NCI-H526 (cell line): Measurements from ENCODE around the gene SDCCAG8.

ENCODE experiments used
- DNase-seq, 2 experiments: peaks; one replicate each; lab custom pipeline; 2025; lab: John Stamatoyannopoulos, UW

The SDCCAG8 gene

DNA sequence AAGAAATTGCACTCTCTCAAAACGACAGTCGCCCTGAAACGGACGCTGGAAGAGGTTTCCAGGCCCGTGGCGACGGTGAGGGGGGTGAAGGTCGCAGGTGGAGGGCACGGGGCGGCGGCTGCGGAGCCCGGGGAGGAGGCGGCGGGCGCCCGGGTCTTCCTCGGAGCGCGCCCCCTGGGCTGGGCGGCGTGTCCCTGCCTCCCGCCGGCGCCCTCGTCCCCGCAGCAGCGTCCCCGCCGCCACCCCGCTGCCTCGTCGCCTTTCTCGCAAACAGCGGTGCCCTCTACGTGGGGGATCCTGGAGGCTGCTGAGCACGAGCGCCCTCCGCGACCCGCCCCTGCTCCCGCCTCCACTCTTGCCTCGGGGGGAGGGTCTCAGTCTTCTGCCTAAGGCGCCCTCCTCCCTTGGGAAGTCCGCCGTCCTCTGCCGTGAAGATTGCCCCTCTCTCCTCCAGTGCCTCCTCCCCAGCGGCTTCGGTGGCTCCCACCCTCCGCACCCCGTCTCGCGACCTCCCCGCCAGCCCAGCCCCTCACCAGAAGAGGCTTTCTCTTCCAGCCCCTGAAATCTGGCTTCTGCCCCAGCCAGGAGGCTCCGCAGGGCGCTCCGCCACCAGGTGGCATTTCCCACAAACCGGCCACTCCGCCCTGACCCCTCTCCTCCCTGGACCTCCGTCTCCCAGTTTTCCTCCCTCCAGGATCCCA, 227.4 kb downstream of the SDCCAG8 start:
- no peak for DNase-seq

DNA sequence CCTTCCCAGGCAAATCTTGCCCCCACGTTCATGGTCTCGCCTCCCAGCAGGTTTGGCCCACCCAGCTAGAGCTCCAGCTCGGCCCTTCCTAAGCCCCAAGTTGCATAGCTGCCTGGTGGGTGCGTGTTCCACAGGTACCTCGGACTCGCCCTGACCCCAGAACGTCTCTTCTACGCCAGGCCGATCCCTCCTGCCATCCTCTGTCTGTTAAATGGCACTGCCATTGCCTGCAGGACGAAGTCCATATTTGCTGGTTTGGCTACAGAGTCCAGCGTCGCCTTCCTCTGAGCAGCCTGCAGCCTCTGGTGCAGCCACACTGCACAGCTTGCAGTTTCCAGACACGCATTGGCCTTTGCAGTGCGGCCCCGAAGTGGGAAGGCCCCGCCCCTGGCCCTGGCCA, 228.1 kb downstream of the SDCCAG8 start:
- DNase-seq: no peak

DNA sequence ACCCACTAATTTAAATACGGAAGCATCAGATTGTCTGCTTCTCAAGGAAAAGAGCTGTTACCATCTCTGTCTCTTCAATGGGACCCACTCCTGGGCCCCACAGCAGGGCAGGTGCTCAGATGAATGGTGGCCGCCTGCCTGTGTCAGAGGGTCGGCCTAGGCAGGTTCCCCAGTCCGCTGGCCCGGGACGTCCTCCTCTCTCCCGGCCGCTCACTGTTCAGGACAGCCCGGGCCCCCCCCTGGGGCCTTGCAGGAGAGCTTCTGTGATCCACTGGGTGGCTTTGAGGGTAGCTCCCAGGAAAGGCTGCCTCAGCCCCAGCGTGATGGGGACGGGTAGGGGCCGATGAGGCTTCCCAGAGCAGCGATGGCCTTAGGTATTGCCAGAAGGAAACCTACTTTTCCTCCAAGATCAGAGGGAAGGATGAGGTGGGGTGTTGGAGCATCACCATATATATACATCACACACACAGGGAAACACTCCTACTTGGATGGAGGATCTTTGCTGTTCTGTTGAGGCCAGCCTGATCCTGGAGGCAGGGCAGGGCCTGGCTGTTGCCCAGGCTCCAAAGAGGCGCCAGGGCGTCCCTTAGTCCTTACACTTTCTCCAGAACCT, 231.3 kb downstream of the SDCCAG8 start:
- DNase-seq: no peak

DNA sequence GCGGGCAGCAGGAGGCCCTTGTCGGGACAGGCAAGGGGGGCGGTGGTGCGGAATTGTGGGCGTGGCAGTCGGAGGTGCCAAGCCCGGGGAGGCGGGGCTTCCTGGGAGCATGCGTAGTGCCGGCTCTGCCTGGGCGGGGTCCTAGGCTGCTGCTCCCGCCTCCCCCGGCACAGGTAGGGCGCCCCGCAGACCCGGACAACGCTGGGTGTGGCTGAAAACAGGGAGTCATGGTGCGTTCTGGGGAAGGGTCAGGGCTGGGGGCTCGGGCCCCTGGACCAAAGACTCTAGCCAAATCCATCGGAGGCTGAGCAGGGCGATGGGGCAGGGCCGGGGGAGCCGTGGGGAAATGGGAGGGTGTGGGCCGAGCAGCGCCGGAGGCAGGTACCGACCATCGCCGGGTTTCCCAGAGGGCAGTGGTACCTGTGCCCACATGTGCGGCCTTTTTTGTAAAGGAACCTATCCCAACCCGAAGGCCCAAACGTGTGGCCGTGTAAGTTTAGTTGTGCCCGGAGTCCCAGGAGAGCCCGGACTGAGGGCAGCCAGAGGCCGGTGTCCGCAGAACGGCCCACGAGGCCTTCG, 231.9 kb downstream of the SDCCAG8 start:
- DNase-seq: no peak

DNA sequence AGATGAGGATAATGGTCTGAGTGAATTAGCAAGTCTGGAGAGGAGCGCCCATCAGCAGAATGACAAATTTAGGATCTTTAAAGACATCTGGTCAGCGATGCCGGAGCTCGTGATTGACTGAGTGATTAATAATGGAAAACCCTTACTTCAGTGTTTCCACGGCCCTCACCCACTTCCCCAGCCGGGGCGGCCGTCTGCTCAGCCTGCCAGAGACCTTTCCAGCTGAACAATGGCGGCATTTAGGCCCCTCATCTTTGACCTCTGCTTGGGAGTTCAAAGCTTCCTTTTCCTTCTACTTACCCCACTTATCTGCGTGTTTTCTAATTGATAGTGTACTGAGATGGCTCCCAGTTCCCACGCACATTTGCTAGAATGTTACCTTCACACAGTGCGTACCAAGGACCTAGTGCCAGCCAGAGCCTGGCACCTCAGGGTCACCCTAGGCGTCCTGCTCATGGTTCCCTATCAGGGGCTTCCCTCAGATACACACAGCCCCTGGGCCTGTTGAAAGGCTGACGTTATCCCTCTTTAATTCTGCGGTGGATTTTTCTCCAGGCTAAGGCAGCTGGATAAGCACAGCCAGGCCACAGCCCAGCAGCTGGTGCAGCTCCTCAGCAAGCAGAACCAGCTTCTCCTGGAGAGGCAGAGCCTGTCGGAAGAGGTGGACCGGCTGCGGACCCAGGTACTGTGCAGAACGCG, 232.8 kb downstream of the SDCCAG8 start:
- no peak for DNase-seq

DNA sequence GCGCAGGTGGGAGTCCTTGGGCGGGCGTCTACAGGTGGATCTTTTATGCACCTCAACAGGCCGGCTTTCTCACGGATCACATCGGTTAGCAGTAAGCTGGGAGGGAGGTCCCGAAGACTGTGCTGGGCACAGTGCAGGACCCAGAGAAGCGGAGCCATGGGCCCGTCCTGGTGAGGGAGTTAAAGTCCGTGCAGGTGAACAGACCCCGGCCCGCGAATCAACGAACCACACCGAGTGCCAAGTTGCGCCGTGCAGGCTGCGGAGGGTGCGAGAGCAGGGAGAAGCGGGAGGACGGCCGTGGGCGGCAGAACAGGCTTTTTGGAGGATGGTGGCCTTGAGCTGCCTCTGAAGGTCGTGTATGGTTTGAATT, 233.3 kb downstream of the SDCCAG8 start:
- no peak for DNase-seq

DNA sequence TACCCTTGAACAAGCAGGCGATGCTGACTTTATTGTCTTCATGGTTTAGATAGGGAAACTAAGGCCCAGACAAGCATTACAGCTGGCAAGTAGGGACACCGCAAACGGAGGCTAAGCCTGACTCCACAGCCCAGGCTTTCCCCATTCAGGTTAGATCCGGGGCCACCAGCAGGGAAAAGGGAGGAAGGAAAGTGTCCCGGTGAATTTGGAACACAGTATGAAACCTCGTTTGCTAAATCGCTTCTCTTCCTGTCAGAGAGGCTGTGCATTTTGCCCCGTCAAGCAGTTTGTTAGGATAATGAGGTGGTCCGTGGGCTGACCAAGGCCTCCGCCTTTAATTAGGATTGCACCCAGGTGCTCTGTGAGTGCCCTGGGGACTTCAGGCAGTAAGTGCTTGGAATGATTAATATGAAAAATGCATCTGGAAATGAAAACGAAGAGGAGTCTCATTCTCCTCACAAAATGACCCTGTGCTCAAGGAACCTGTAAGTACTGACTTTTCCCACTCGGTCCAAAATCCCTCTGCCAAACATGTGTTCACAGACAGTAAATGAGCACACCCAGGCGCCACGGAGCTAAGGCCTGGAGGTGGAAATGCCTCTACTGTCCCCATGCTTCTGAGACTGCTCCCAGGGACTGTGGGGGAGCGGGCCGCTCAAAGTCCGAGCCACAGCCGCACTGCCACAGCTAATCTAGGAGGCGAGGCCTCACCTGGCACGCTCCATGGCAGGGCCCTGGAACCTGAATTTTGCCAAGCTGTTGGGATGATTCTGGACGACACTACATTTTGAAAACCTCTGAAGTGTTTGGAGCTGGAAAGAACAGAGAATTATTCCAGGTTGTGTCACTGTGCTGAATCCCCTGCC, 234.1 kb downstream of the SDCCAG8 start:
- no peak for DNase-seq

DNA sequence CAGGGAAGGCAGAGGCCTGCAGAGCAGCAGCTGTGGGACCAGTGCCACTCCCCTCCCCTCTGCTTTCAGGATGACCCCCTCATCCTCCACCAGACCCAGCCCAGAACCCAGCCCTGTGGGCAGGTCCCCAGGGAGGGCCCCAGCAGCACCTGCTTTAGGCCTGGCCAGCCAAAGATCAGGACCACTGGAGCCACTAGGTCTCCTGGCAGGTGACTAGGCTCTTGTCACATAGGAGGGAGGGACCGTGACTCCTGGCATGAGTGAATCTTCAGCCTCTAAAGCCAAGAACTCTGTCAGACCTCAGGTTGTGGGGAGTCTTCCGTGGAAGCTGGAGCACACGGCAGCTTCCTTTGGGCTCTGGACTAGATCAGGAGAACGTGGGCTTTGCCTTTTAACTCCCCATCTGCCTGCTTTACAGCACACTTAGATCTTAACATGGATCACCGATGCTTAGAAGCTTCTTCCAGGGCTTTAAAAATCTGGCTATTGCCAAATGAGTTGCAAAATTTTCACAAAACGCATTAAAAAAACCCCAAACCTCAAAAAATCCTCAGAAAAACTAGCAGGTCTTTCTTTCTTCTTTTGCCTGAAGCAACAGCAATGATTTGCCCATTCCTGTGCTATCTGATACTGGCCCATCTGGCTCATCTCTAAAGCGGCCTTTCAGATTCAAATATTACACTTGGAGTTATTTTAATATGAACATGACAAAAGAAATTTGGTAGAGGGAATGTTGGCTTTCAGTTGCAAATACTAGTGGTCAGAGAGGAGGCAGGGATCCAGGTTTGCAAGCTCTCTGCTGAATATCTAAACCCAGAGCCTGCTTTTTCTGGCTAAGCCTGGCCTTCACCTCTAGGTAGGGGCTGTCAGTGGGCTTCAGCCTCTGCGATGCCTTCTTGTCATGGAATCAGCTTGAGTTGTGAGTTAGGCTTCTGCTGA, 235.2 kb downstream of the SDCCAG8 start:
- DNase-seq: no peak

DNA sequence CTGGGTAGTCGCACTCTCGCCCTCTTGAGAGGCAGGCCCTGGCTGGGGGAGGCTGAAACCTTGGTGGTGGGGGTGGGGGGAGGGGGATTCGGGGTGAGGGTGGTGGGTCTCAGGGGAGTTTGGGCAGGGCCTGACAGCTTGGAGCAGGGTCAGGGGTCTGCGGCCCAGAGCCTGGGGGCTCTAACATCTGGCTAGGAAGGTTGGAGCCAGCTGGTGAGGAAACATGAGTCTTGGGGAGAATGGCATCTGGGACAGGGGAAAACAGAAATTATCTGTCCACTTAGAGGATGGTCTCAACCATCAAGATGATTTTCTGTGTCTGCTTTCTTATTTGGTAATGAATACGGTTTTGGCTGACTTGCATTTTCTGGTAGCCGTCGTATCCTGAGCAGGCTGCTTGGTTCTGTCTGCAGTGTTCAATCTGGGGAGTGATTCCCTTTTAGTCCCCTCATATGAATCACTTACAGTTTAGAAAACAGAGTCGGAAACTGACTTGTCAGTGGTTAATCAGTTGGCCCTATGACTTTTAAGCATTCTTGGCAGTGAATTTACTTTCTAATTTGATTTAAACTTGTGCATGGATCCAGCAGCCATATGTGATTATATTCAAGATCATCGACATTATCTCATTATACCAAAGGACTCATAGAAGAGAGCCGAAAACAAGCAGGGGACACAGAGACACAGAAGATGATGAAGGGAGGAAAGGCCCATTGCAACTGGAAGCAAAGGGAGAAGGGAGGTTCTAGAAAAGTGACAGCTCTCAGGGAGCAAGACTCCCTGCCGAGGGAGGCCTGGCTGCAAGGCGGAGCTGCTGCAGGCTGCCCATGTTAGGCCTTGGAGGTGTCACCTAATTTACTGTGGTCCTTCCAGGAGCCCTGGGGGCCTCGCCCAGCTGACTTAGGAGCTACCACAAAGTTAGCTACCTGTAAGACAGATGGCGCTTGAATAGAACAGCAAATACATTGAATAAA, 237.6 kb downstream of the SDCCAG8 start:
- no peak for DNase-seq

DNA sequence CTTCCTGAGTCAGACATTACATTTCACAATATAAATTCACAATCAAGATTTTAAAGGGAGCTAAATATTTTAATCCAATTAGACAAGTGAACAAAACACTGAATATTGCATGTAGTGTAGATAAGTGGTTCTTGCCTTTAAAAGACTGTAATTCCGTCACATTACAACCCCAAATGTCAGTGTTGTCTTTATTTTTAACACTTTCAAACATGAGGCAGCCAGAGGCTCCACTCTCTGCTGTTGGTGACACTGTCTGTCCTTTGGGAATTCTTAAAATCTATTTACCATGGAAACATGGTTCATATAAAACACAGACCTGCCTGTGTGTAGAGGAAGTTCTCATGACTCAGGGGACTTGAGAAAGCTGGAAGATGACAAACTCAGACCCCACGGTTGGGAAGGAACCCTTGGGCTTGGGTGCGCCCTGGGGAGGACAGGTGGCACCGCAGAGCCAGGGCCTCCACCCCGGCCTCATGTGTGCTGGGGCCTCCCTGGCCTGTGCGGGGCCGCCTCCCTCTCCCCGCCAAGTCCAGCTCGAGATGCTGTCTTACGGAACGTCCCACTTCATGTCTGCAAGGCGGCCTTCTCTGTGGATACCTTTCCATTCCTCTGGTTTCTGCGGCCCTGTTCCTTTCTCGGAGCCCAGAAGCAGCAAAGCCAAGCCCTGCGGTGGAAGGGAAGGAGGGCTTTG, 239.0 kb downstream of the SDCCAG8 start:
- no peak for DNase-seq

DNA sequence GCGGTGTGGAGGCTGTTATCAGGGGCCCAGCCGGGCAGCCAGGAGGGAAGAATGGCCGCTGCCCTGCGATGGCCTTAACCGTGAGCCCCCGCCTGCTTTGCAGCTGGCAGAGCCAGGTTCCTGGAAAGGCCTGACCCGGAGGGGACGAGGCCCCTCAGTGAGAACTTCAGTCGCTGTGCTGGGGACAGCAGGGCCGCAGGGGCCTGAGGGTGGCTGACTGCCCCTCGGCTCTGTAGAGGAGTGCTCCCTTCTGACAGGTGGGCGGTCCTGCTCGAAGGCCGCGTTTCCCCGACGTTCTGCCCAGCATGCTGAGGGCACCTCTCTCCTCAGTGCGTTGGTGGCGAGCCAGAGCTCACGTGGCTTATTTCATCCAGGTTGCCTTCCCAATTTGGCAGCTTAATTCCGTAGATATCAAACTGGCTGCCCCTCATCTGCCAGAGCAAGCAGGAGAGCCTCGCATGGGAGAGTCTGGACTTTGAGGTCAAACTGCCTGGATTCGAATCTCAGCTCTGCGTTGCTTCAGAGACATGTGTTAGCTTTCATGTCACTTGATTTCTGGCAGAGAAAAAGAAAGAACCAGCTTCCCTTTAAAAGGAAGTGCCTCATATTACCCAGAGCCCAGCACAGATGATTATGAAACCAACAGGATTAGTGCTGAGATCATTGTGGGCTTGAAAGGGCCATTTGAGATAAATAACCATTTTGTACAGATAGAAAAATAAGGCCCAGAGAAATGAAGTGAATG, 239.8 kb downstream of the SDCCAG8 start:
- no peak for DNase-seq

DNA sequence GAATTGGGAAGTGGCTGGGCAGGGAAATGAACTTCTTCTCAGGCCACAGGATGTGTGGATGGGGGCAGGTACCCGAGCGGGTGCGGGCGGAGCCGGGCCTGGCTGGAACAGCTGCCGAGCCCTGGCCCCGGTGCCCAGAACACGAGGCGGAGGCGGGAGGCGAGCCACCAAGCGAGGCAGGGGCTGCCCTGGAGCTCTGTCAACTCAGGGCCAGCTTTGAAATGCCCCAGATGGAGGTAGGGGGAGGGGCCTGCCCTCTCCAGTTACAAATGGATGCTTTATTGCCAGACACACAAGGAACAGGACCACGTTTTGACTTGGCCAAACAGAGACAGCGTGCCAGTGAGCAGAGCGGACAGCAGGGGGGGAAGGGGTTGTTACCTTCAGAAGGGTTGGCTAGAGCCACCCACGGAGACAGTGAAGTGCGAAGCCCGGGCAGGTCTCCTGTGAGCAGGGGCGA, 240.4 kb downstream of the SDCCAG8 start:
- no peak for DNase-seq

DNA sequence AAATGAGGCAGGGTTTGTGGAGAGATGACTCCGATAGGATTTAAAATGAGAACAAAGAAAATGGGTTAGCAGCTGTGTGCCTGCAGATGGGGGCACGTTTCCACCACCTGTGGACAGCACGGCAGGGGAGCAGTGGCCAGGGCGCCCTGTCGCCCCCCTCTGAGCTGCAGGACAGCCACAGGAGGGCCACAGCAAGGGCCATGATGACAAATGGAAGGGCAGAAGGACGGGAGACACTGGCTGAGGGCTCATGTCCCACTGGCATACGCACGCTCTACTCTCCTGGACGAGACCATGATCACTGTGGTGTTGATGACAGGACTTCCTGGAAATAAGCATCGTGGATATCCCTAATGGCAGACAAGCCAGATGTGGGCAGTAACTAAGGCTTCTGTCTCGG, 241.0 kb downstream of the SDCCAG8 start:
- DNase-seq: no peak

DNA sequence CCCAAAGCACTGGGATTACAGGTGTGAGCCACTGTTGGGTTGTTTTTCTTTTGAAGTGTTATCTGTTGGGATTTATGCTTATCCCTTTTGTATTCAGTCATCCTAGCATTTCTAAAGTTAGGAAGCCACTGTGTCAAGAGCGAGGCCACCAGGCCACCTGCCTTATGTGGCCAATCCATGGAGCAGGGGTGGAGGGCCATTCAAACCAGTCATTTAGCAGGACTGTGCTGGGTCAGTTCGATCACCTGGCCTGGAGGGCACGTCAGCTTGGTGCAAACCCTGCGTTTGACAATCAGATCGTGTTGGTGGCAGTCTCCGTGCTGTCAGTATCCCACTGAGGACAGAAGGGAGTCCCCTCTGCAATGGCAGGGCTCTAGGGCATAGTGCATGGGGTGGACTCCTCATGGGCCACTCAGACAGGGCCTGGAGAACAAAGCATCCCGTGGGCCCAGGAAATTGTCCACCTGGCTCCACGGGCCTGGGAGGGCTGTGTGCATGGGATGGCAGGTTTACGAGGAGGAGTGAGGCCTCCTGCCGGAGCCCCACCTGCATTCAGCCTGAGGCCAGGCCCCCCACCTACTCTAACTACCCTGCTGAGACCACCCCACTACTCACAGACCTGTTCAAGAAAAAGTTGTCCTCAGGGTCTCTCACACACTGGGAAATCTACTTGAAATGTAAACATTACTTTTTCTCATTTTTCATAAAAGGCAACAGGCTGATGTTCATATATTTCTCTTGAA, 242.3 kb downstream of the SDCCAG8 start:
- DNase-seq: no peak

DNA sequence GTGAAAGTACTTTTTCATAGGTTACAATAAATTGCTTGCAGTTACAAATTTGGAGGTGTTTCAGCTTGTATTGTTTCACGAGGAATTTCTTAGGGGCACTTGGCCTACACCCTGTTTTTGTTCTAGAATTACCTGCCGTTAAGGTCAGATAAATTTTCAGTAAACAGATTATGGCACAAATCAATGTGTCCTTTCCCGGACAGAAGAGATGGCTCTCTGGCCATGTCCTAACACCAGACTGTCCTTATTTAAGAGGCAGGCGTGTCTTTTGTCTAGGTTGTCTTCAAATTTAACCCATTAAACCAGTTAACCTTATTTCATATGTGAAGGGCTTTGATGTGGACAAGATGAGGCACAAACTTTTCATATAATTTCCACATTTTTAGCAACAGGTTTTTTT, 243.4 kb downstream of the SDCCAG8 start:
- no peak for DNase-seq

DNA sequence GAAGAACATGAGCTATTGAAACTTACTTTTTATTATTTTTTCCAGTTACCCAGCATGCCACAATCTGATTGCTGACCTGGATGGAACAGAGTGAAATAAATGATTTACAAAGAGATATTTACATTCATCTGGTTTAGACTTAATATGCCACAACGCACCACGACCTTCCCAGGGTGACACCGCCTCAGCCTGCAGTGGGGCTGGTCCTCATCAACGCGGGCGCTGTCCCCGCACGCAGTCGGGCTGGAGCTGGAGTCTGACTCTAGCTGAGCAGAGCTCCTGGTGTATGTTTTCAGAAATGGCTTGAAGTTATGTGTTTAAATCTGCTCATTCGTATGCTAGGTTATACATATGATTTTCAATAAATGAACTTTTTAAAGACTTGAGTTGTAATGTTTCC, 243.9 kb downstream of the SDCCAG8 start:
- no peak for DNase-seq

DNA sequence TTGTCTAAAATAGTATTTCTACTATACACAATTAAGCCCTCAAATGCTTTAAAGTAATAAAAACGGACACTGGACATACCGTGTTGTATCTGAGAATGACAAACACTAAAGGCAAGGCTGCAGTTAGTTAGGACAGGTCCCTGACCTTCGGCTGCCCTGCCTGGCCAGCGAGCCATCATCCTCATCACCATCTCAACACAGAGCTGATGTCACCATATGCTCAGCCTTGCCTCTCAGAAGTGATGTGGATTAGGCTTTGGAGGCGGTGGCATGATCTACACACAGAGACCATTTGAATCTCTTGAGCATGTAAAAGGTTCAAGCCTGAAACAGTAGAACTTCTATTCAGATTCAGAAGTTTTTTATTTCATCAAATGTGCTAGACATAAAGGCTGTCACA, 244.7 kb downstream of the SDCCAG8 start:
- no peak for DNase-seq

DNA sequence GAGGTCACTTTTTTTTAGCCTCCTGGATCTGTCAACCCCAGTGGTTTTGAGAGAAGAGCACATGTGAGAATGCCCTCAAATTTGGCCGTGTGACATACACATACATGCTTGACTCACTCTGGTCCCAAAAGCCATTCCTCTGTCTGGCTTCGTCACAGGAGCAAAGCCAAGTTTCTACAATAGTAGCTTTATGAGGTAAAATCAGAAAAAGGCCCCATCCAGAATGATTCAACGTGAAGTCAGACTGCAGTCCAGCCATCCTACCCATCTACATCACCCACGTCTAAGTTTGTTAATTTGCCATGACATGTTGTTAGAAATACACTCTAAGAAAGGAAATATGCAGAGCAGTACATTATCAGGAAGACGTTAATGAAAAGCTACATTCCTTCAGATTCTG, 245.2 kb downstream of the SDCCAG8 start:
- DNase-seq: no peak
